ENCODE results near the gene GPR6. TPM values are rescaled to one million over a fixed set of nuclear protein-coding genes. Genes with fewer than 3 reads are reported as not detected.

The GPR6 gene
- total RNA-seq, 1 donor from 2014 or later: not detected

GRCh38 chr6:109966299-109966698 is 11.8 kb upstream of the GPR6 start:
- H3K4me1 Mint-ChIP-seq (ENCODE audit: low read depth): no peaks in the 10 kb centered on the region
- no peaks in the 10 kb centered on the region for H3K9me3 Mint-ChIP-seq
- peaks cover 4% of the 10 kb centered on the region for H3K27me3 Mint-ChIP-seq (ENCODE audit: low read depth)
- H3K27ac Mint-ChIP-seq: no peak overlapping the region
- H3K4me3 Mint-ChIP-seq (ENCODE audit: low read depth): no peak overlapping the region
- intact Hi-C loops (cut with micrococcal nuclease): no loop called here
- DNase-seq (ENCODE audit: low spot score): no peak
- H3K36me3 Mint-ChIP-seq (ENCODE audit: low read depth): no peaks in the 10 kb centered on the region

- intact Hi-C loops (cut with micrococcal nuclease): no loop called here
- Mint-ChIP-seq H3K36me3 (ENCODE audit: low read depth) (no peaks in the 10 kb centered on the region), H3K4me1 (ENCODE audit: low read depth) (no peaks in the 10 kb centered on the region), H3K4me3 (ENCODE audit: low read depth) (no peak overlapping the region), H3K27ac (no peak overlapping the region), H3K27me3 (ENCODE audit: low read depth) (peaks cover 16% of the 10 kb centered on the region), H3K9me3 (no peaks in the 10 kb centered on the region)
- DNase-seq (ENCODE audit: low spot score): no peak
Measured at GRCh38 chr6:109977791-109978173, 329 bp upstream of the GPR6 start.

- Mint-ChIP-seq H3K27me3 (ENCODE audit: low read depth) (peaks cover 16% of the 10 kb centered on the region), H3K36me3 (ENCODE audit: low read depth) (no peaks in the 10 kb centered on the region), H3K9me3 (no peaks in the 10 kb centered on the region), H3K27ac (no peak overlapping the region), H3K4me1 (ENCODE audit: low read depth) (no peaks in the 10 kb centered on the region), H3K4me3 (ENCODE audit: low read depth) (no peak overlapping the region)
- no peak for DNase-seq (ENCODE audit: low spot score)
- intact Hi-C loops (cut with micrococcal nuclease): no loop called here
Measured at GRCh38 chr6:109979033-109979921, 1.2 kb downstream of the GPR6 start.

GRCh38 chr6:109984410-109984809 is 6.3 kb downstream of the GPR6 start:
- Mint-ChIP-seq H3K27me3 (ENCODE audit: low read depth) (peaks cover 10% of the 10 kb centered on the region), H3K4me1 (ENCODE audit: low read depth) (no peaks in the 10 kb centered on the region), H3K4me3 (ENCODE audit: low read depth) (no peak overlapping the region), H3K9me3 (no peaks in the 10 kb centered on the region), H3K27ac (no peak overlapping the region), H3K36me3 (ENCODE audit: low read depth) (no peaks in the 10 kb centered on the region)
- intact Hi-C loops (cut with micrococcal nuclease): no loop called here
- DNase-seq (ENCODE audit: low spot score): no peak

GRCh38 chr6:109987196-109987595 is 9.1 kb downstream of the GPR6 start:
- H3K27me3 Mint-ChIP-seq (ENCODE audit: low read depth): peaks cover 8% of the 10 kb centered on the region
- no peak for DNase-seq (ENCODE audit: low spot score)
- H3K9me3 Mint-ChIP-seq: no peaks in the 10 kb centered on the region
- H3K27ac Mint-ChIP-seq: no peak overlapping the region
- intact Hi-C loops (cut with micrococcal nuclease): no loop called here
- no peaks in the 10 kb centered on the region for H3K36me3 Mint-ChIP-seq (ENCODE audit: low read depth)
- no peaks in the 10 kb centered on the region for H3K4me1 Mint-ChIP-seq (ENCODE audit: low read depth)
- H3K4me3 Mint-ChIP-seq (ENCODE audit: low read depth): no peak overlapping the region

GRCh38 chr6:109991201-109992101 is 13.3 kb downstream of the GPR6 start:
- H3K4me1 Mint-ChIP-seq (ENCODE audit: low read depth): no peaks in the 10 kb centered on the region
- no peaks in the 10 kb centered on the region for H3K36me3 Mint-ChIP-seq (ENCODE audit: low read depth)
- H3K27ac Mint-ChIP-seq: no peak overlapping the region
- no peaks in the 10 kb centered on the region for H3K9me3 Mint-ChIP-seq
- peaks cover 10% of the 10 kb centered on the region for H3K27me3 Mint-ChIP-seq (ENCODE audit: low read depth)
- no peak for DNase-seq (ENCODE audit: low spot score)
- intact Hi-C loops (cut with micrococcal nuclease): no loop called here
- H3K4me3 Mint-ChIP-seq (ENCODE audit: low read depth): no peak overlapping the region

- Mint-ChIP-seq H3K27ac (no peak overlapping the region), H3K36me3 (ENCODE audit: low read depth) (no peaks in the 10 kb centered on the region), H3K9me3 (no peaks in the 10 kb centered on the region), H3K4me3 (ENCODE audit: low read depth) (no peak overlapping the region), H3K4me1 (ENCODE audit: low read depth) (no peaks in the 10 kb centered on the region), H3K27me3 (ENCODE audit: low read depth) (peaks cover 7% of the 10 kb centered on the region)
- no peak for DNase-seq (ENCODE audit: low spot score)
- intact Hi-C loops (cut with micrococcal nuclease): no loop called here
Measured at GRCh38 chr6:109998159-109998785, 20.2 kb downstream of the GPR6 start.

- Mint-ChIP-seq H3K27me3 (ENCODE audit: low read depth) (peaks cover 7% of the 10 kb centered on the region), H3K4me3 (ENCODE audit: low read depth) (no peak overlapping the region), H3K4me1 (ENCODE audit: low read depth) (no peaks in the 10 kb centered on the region), H3K27ac (no peak overlapping the region), H3K9me3 (no peaks in the 10 kb centered on the region), H3K36me3 (ENCODE audit: low read depth) (no peaks in the 10 kb centered on the region)
- intact Hi-C loops (cut with micrococcal nuclease): no loop called here
- DNase-seq (ENCODE audit: low spot score): no peak
Measured at GRCh38 chr6:109999740-110000139, 21.6 kb downstream of the GPR6 start.

- intact Hi-C loops (cut with micrococcal nuclease): no loop called here
- no peak for DNase-seq (ENCODE audit: low spot score)
- Mint-ChIP-seq H3K4me1 (ENCODE audit: low read depth) (no peaks in the 10 kb centered on the region), H3K27me3 (ENCODE audit: low read depth) (peaks cover 16% of the 10 kb centered on the region), H3K9me3 (no peaks in the 10 kb centered on the region), H3K36me3 (ENCODE audit: low read depth) (no peaks in the 10 kb centered on the region), H3K27ac (no peak overlapping the region), H3K4me3 (ENCODE audit: low read depth) (no peak overlapping the region)
Measured at GRCh38 chr6:110002676-110003075, 24.6 kb downstream of the GPR6 start.

GRCh38 chr6:110013386-110013785 is 35.3 kb downstream of the GPR6 start:
- H3K27ac Mint-ChIP-seq: no peak overlapping the region
- H3K4me3 Mint-ChIP-seq (ENCODE audit: low read depth): no peak overlapping the region
- H3K9me3 Mint-ChIP-seq: no peaks in the 10 kb centered on the region
- H3K36me3 Mint-ChIP-seq (ENCODE audit: low read depth): no peaks in the 10 kb centered on the region
- H3K27me3 Mint-ChIP-seq (ENCODE audit: low read depth): peaks cover 7% of the 10 kb centered on the region
- DNase-seq (ENCODE audit: low spot score): no peak
- H3K4me1 Mint-ChIP-seq (ENCODE audit: low read depth): no peaks in the 10 kb centered on the region
- intact Hi-C loops (cut with micrococcal nuclease): no loop called here

GRCh38 chr6:110015206-110015605 is 37.1 kb downstream of the GPR6 start:
- Mint-ChIP-seq H3K9me3 (no peaks in the 10 kb centered on the region), H3K4me1 (ENCODE audit: low read depth) (no peaks in the 10 kb centered on the region), H3K4me3 (ENCODE audit: low read depth) (no peak overlapping the region), H3K36me3 (ENCODE audit: low read depth) (no peaks in the 10 kb centered on the region), H3K27me3 (ENCODE audit: low read depth) (peaks cover 5% of the 10 kb centered on the region), H3K27ac (no peak overlapping the region)
- no peak for DNase-seq (ENCODE audit: low spot score)
- intact Hi-C loops (cut with micrococcal nuclease): no loop called here

GRCh38 chr6:110017306-110017705 is 39.2 kb downstream of the GPR6 start:
- intact Hi-C loops (cut with micrococcal nuclease): no loop called here
- peaks cover 5% of the 10 kb centered on the region for H3K27me3 Mint-ChIP-seq (ENCODE audit: low read depth)
- H3K4me3 Mint-ChIP-seq (ENCODE audit: low read depth): no peak overlapping the region
- no peaks in the 10 kb centered on the region for H3K36me3 Mint-ChIP-seq (ENCODE audit: low read depth)
- DNase-seq (ENCODE audit: low spot score): no peak
- peaks cover 6% of the 10 kb centered on the region for H3K4me1 Mint-ChIP-seq (ENCODE audit: low read depth)
- H3K27ac Mint-ChIP-seq: no peak overlapping the region
- no peaks in the 10 kb centered on the region for H3K9me3 Mint-ChIP-seq
